ENCODE data around the gene EEIG1.

The EEIG1 gene

GRCh38 chr9:127974769-127975261 is 6.0 kb downstream of the EEIG1 start:
- no peak for DNase-seq (ENCODE audit: low spot score)

GRCh38 chr9:127974001-127974768 is 6.6 kb downstream of the EEIG1 start:
- no peak for DNase-seq (ENCODE audit: low spot score)

- DNase-seq (ENCODE audit: low spot score), result no peak
These were observed 7.4 kb downstream of the EEIG1 start for GRCh38 chr9:127973169-127974000.

- DNase-seq (ENCODE audit: low spot score), result no peak
These were observed 8.4 kb downstream of the EEIG1 start for GRCh38 chr9:127972236-127972871.

GRCh38 chr9:127971357-127972235 is 9.2 kb downstream of the EEIG1 start:
- no peak for DNase-seq (ENCODE audit: low spot score)

GRCh38 chr9:127970401-127971313 is 10.1 kb downstream of the EEIG1 start:
- no peak for DNase-seq (ENCODE audit: low spot score)

- DNase-seq (ENCODE audit: low spot score), result no peak
These were observed 11.9 kb downstream of the EEIG1 start for GRCh38 chr9:127968700-127969383.

- no peak for DNase-seq (ENCODE audit: low spot score)
These were observed 12.7 kb downstream of the EEIG1 start for GRCh38 chr9:127968042-127968441.

GRCh38 chr9:127967151-127967809 is 13.5 kb downstream of the EEIG1 start:
- DNase-seq (ENCODE audit: low spot score), result no peak

GRCh38 chr9:127966416-127967150 is 14.2 kb downstream of the EEIG1 start:
- no peak for DNase-seq (ENCODE audit: low spot score)

GRCh38 chr9:127965953-127966352 is 14.8 kb downstream of the EEIG1 start:
- no peak for DNase-seq (ENCODE audit: low spot score)

- DNase-seq (ENCODE audit: low spot score), result no peak
These were observed 17.3 kb downstream of the EEIG1 start for GRCh38 chr9:127963359-127964064.

GRCh38 chr9:127963041-127963358 is 17.8 kb downstream of the EEIG1 start:
- no peak for DNase-seq (ENCODE audit: low spot score)

GRCh38 chr9:127962278-127962677 is 18.5 kb downstream of the EEIG1 start:
- DNase-seq (ENCODE audit: low spot score), result no peak

GRCh38 chr9:127961613-127962155 is 19.1 kb downstream of the EEIG1 start:
- DNase-seq (ENCODE audit: low spot score), result no peak

GRCh38 chr9:127961155-127961490 is 19.7 kb downstream of the EEIG1 start:
- no peak for DNase-seq (ENCODE audit: low spot score)

- no peak for DNase-seq (ENCODE audit: low spot score)
These were observed 20.2 kb downstream of the EEIG1 start for GRCh38 chr9:127960410-127961154.
